Renal cortex interstitium (tissue), 11 donors: ENCODE results near the gene GHRL. TPM values are rescaled to one million over a fixed set of nuclear protein-coding genes. Genes with fewer than 3 reads are reported as not detected.
"Not testable (repeated sequence)": the region's sequence is repeated elsewhere in the genome, so short reads cannot be mapped to it uniquely, and the experiment has no call there.

ENCODE experiments used
- DNase-seq, 11 donors: peaks; one replicate each; pipeline ENCODE4 v3.0.0-alpha.2; 2013; ENCODE audit warnings: low read depth in 9 of 11, low spot score in 4 of 11; ENCODE audit errors: extremely low read depth in 1 of 11
- polyA plus RNA-seq, 3 donors: library from polyadenylated mRNA; unstranded; fragments of 120-200 nt; gene quantifications; one replicate each; pipeline ENCODE4 v1.2.1, GENCODE V29; 2013; ENCODE audit not compliant: insufficient read length in 3 of 3

The GHRL gene
- polyA plus RNA-seq, 3 donors: 2.1 to 3.2 (median 2.8) TPM

DNA sequence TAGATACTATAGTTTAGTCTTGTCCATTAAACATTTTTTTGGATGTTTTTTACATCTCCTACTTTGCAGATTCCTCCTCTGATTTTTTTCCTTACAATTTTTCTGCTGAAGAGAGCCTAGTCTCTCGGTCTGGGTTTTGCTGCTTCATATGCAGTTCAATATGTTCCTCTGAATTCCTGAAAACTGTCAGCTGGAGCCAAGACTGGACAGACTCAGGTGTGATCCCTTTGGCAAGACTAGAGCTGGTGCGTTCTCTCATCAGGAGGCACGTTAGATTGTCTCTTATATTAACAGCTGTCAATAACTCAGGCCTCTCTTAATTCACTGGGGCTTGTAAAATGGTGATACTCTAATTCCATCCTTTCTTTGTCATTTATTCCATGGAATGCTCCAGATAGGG, 13.4 kb upstream of the GHRL start:
- DNase-seq: no peak

DNA sequence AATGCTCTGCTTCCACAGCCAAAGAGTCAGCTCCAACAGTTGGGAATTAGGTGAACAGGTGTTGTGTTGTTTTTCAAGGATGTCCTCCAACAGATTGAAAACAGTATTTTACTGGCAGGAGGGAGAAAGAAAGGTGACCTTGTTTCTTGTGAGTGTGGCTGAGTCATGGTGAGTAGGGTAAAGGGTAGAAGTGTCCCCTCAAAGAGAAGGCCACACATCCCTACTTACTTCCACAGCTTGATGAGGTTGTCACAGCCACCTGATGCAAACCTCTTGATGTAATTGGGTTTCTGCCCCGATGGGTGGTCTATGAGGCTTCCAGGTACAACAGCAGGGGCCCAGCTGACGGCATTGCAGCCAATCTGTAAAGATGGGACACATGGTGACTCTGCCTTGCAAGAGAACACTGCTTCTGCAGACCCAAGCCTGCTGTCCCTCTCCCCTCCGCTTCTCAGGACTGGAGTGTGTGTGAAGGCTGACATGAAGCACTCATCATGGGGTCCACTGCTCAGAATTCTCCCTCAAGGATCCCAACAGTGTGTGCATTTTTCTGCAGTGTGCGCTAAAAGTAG, 12.7 kb upstream of the GHRL start:
- DNase-seq: no peak

DNA sequence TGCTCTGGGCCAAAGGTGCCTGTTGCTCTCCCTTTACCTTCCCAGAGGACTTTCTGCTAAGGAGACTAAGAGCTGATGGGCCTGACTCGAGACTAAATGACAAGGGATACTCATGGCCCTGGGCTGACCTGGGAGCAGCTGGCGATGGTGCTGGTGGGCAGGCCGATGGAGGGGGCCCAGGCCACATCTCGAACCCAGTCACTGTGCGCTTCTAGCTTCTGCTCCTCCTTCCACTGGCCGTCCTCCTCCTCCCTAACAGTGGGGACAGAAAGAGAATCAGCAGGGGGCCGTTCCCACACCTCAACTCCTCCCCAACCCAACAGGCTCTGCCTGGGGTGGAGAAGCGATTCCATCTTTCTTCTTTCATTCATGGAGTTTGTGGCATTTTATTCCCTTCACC, 12.2 kb upstream of the GHRL start:
- no peak for DNase-seq

DNA sequence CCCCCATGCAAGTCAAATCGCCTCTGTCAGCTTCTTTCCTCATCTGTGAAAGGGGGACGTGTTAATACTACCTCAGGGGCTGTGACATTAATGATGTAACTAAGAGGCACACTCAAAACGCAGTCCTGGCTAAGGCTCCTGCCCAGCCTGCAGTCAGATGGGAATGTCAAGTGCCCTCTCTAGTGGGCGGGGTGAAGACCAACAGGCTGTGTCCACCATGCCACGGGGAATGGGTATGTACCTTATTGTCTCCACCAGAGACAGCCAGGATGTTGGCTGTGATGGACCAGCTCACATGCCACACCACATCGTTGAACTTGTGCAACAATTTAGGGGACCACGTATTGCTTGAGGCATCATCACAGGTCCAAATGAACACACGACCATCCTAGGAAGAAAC, 11.0 kb upstream of the GHRL start:
- no peak for DNase-seq

DNA sequence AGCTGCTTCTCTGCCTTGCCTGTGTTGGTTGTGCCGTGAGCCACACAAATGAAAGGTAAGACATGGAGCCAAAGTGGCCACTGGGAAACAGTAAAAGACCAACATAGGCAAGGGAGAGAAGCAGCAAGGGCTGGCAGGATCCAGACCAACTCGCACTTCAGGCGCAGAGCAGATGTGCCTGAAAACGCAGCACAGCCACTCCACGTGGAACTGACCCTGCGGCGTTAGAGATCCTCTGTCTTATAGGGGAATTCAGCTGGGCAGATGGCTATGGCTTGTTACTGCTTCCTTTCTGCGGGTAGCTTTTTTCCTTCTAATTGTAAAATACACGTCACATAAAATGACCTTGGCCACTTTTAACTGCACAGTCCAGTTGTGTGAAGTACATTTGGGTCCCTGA, 10.4 kb upstream of the GHRL start:
- no peak for DNase-seq

DNA sequence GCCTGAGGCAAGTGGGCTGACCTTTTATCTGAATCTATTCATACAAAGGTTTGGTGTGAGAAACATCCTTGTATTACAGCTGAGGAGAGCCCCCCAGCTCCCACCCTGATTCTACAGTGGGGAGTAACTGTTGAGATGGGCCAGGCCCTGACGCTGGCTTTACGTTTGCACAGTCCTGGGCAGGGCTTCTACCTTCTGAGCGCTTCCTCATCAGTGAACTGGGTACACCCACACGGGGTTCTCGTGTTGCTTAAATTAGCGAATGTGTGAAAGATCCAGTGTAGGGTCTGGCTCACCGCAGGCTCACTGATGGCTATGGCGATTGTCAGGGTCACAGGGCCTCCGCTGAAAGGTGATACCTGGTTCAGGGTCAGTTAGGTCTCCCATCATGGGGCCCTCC, 7.3 kb upstream of the GHRL start:
- no peak for DNase-seq

DNA sequence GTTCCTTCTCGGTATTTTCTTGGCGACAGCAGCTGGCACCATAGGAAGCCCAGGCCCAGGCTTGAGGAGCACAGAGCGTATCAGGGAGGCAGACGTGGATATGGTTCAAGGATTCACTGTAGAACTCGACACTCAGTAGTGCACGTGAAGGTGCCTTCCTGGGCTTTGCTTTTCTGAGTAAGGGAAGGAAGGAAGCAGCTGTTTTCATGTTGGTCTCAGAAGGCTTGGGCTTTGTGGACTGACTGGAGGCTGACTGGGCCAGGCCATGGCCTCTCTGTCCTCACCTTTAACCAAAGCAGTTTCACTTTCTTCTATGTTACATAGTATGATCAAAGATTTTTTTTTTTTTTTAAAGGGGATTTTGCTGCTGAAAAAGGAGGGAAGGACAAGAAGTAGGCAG, 6.9 kb upstream of the GHRL start:
- DNase-seq: no peak

DNA sequence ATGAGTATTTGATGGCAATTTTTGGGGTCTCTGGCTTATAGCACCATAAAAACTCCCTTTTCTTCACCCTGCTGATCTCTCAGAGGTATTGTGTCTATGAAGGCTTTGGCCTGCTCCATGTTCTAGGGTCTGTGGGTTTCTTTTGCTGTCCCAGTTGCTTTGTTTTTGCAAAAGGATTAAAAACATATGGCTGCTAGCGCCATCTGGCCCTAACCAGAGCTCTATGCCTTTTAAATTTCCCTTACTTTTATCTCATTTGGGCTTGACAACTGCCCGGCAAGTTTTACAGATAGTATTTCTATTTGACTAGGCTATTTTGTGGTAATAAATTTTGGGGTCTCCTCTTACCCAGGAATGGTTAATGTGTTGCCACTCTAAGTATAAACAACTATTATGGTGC, 6.4 kb upstream of the GHRL start:
- DNase-seq: no peak

DNA sequence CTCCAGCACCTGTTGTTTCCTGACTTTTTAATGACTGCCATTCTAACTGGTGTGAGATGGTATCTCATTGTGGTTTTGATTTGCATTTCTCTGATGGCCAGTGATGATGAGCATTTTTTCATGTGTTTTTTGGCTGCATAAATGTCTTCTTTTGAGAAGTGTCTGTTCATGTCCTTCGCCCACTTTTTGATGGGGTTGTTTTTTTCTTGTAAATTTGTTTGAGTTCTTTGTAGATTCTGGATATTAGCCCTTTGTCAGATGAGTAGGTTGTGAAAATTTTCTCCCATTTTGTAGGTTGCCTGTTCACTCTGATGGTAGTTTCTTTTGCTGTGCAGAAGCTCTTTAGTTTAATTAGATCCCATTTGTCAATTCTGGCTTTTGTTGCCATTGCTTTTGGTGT, 5.3 kb upstream of the GHRL start:
- not testable (repeated sequence) for DNase-seq

DNA sequence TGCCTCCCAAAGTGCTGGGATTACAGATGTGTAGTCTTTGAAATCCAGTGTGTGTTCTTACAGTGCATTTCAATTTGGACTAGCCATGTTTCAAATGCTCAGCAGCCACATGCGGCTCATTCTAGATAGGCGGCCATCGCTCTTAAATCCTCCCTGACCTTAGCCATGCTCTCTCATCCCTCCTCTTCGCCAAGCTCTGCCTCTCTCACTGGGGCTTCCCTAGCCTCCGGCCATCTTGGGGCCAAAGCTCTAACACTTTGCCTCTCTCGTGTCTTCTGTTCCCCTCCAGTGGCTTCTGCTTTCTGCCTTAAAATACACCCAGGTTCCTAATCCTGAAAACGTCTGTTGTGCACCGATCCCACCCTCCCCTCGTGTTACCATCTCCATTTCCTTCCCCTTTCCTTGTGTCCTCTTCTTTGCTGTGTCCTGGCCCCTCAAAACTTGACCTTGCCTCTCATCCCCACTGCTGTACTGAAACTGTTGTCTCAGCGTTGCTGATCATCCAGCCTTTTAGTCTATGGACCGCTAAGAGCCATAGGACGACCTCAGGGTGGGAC, 1.4 kb upstream of the GHRL start:
- no peak for DNase-seq

DNA sequence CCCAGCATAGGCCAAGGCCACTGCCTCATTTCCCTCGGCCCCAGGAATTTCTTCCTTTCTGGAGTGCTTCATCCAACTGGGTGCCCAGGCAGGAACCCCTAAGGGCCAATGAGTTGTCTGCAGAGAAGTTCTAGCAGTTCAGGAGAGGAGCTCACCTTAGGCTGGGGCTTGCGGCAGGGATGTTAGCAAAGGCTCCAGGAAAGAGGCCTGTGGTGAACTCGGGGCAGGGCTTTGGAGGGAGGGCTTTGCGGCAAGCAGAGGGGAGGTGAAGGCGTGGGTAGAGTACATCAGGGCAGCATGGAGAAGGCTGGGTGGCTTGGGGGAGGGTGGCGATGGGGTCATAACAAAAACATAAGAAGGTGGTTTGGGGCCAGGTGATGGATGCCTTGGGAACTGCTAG, 1.1 kb downstream of the GHRL start:
- no peak for DNase-seq

DNA sequence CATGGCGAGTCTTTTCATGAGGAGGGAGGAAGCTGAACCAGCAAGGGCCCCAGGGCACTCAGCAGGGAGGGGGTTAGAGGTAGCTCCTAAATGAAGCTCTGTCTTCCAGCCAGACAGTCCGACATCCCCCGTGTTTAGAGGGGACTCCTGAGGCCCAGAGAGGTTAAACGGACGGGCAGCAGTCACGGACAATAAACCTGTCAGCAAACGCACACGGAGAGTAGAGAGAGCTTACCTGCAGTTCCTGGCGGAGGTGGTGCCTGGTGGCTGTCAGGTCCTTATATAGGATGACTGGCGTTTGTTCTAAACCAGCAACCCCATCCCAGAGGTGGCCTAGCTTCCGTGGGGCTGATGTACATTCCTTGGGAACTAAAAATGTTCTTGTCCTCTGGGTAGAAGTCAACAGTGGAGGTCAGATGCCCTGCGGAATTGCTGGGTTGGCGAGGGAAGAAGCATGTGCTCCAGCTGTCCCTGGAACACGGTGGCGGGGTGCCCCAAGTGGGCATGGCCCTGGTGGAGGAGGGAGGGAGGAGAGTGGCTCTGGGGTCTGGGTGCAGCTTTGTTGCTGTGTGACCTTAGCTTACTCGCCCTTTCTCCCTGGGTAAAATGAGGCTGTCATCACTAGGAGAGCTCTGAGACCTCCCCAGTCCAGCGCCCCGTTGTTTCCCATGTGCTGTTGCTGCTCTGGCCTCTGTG, 2.1 kb downstream of the GHRL start:
- no peak for DNase-seq

DNA sequence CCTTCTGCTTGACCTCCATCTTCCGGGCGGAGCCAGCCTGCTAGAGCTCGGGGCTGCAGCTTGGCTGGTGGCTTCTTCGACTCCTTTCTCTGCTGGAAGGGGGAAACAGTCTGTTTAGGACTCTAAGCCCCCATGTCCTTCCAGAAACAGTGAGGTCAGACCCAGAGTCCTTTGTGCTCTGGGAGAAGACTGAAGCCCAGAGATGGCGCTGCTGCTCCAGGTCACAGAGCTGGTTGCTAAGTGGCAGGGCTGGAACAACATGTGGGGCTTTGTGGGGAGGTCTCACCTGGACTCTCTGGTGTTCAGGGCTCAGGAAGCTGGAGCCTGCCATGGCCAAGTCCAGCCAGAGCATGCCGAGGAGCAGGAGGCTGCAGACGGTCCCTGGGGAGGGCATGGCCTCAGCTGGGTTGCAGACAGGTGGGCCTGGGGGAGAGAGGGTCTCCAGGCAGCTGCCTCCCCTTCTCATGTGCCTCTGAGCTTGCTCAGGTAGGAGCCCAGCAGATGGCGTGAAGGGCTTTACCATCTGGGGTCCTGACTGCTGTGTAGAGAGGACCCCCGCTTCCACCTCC, 2.9 kb downstream of the GHRL start:
- DNase-seq: no peak

DNA sequence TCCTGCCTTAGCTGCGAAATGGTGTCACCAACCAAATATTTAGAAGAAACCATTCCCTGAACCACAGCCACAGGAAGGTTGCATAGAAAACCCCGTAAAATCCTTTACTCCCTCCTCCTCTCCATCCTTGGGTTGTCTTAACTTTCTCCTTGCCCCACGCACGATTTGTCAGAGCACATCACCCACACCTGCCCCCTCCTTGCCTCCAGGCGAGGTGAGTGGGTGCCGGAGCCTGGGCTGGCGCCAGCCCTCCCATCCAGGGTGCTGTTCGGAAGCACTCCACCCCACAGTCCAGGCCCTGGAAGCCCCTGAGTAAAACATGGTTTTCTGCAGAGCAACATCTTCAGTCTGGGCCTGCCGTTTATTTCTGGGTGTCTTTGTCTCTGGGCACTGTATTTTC, 3.7 kb downstream of the GHRL start:
- DNase-seq: no peak

DNA sequence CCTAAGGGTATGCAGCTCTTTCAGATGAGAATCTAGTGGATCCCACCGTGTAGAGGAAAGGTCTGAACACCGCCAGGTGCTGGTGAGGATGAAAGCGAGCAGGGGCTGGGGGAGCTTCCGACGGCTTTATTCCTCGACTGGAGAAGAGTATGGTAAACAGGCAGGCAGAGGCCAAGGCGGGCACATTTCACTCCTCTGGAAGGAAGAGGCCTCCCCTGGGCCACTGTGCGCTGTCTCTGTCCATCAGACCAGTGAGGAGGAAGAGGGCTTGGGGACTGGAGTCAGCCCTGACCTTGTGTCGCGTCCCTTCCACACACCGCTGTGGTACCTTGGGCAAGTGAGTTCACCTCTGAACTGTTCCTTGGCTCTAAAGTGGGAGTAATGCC, 4.2 kb downstream of the GHRL start:
- DNase-seq: no peak

DNA sequence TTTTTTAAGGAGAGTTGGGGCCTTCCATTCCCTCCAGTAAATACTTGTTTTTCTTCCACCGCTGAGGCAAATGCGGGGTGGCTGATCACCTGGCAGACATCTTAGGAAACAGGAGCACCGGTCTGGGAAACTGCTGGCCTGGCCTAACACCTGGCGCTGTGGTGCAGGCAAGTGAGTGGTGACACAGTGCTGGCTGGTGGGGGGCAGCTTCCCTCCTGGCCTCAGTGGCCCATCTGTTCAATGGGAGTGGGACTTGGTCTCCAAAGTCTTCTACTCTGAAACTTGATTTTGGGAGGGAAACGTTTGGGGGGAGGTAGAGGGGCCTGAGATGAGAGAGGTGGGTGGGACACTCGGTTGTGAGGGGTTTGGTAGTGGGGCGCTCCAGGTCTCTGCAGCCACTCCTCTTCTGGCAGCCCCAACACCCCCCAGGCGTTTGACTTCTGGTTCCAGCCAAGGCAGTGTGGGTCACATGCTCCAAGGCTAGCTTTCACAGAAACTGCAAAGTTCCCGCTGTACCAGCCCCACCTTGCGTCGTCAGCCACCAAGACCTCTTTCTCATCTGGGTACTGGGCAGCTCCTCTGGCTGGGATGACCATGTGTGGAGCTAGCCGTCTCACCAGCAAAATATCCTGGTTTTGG, 4.7 kb downstream of the GHRL start:
- DNase-seq: no peak

DNA sequence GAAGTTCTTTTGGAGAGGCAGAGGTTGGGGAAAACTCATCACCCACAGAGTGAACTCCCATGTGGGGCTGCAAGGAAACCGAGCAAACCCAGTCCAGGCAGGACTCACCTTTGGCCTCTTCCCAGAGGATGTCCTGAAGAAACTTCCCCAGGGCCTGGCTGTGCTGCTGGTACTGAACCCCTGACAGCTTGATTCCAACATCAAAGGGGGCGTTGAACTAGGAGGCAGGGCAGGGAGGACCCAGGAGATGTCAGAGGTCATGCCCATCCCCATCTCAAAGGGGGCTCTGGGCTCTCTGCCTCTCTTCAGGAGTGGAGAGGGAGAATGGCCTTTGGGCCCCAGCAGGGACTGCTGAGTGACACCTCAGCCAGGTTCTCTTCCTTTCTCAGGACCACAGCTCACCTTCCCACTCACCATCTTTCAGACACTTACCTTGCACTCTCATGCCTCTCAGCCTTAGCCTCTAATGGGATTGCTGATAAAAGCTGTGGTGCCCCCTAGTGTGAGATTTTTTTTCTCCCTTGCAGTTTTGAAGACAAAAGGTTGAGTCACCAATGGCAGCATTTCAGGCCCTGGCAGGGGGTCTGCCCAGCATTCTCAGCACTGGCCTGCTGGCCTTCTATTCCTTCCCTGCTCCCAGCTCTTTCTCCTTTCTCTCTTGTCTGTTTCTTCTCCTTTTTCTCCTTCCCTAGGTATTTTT, 6.0 kb downstream of the GHRL start:
- DNase-seq: peak in 1 of 11 donors; percentile 64

DNA sequence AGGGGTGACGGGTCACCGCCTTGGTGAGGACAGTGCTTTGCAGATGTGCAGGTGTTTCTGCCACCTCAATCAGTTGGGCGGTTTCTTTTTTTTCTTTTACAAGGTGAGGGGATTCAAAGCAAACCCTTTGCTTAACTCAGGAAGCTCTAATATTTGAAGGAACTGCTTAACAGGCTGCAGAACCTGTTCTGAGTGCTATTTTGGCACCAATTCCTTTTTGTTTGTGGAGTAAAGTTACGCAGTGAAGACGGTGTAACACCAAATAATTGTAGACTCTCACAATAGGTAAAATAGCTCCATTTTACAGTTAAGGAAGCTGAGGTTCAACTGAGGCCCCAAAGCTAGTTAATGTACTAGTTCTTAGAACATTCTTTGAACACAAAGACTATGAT, 6.6 kb downstream of the GHRL start:
- no peak for DNase-seq

DNA sequence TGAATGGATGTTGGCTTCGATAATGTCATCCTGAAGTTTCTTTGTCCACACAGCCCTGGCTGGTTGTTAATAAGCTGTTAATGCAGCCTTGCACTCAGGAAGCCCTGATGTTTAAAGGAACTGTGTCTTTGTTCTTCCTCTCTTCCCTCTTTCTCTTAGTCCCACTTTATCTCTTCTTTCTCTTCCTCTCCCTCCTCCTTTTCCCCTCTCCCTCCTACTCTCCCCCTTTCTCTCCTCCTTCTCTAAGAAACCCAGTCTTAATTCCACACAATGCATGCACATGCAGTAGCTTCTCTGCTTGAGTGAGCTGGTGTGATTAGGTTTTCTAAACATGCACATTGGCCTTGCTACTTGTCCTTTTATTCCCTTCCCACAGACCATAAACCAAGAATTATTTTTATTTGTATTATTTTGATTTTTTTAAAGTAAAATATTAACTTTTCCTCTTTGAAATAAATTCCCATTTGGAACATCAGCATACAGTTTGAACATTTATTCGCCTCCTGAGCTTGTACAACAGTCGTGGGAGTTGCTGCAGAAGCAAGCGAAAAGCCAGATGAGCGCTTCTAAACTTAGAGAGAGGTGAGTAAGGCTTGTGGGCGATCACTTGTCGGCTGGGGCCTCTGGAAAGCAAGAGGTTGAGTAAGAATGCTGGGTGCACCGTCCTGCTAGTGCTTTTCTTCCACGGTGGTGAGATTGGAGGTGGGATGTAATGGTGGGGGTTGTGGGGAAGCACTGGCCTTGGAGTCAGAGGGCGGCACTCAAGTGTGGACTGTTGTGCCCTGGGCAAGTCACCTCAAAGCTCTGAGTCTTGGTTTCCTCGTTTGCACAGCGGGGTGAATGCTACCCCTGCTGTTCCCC, 7.2 kb downstream of the GHRL start:
- DNase-seq: no peak
